NCI-H2107 (cell line): ENCODE results near the gene RNF144A.

Experiments
- DNase-seq: peaks from one replicate; lab custom pipeline; 2025; lab: John Stamatoyannopoulos, UW

Gene RNF144A

DNA sequence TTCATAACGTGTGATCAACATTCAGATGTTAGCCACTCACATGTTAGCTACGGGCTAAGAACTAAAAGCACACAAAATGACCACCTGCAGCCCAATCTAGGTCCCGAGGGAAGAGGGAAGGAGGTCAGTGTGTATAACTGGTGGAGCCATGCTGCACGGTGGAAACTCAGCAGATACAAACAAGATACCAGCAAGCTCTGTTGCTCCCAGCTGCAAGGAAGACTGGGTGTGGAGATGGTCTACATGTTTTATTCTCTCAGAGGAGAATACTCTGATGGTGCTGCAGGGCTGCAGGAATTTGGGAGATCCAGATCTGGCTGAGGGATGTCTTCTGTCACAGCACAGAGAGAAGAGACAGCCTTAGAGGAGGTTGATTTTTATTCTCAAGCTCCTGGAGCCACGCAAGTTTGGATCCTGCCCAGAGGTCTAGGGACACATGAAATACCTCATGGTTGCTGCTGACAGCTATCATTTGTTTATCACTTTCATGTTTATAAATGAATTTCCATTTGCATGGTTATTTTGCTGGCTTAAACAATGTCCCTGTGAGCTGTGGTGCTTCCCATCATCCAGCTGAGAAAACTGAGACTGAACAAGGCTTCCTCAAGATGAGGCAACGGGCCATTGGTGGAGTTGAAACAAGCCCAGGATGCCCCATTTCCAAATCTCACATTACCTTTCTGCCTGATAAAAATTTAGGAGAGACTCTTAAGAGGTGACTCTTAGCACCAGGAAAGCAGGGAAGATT, 30.9 kb downstream of the RNF144A start:
- no peak for DNase-seq

- DNase-seq = no peak
Observed at GRCh38 chr2:6948677-6949351, 31.6 kb downstream of the RNF144A start.

DNA sequence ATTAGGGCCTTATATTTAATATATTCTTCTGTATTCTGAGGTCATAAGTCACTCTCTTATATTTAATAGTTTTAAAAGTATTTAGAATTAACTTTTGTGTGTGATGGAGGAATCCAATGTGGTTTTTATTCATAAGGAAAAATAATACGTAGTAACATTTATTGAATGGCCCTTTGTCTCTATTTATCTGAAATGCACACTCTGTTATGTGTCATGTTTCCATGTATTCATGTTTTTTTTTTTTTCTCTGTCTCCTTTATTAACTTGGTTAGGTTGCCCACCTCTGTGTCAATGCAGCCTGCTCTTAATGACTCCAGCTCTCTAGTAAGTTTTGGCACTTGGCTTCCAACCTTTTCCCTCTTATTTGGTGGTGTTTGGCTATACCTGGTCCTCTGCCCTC, 33.8 kb downstream of the RNF144A start:
- no peak for DNase-seq

DNA sequence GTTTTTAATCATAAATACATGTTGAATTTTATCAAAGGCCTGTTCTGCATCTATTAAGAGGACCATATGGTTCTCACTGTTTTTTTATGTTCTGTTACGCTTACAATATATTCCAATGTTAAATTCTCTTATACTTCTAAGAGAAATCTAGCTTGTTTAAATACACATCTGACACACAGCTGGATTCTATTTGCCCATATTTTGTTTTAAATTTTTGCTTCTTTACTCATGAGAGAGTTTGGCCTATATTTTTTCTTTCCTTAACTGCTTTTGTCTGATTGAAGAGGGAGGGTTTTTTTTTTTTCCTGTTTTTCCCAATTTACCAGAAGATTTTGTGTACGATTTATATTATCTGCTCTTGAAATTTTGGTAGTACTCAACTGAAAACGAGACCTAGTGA, 34.9 kb downstream of the RNF144A start:
- DNase-seq = no peak

DNA sequence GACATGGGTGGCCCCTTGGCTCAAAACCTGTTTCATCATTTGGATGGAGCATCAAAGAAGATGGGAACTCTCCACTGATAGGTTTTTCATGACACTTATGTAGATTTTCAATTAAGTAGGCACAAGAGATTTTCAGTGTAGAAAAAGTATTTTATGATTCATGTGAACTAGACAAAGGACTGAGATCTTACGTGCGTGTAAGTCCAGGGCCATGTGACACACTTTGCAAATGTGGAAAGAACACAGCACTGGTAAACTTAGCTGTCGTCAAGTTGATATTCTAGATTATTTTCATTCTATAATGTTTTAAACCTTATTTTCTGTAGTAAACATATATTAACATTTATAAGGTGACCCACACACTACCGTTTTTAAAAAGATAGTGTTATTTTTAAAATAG, 37.4 kb downstream of the RNF144A start:
- DNase-seq = no peak

DNA sequence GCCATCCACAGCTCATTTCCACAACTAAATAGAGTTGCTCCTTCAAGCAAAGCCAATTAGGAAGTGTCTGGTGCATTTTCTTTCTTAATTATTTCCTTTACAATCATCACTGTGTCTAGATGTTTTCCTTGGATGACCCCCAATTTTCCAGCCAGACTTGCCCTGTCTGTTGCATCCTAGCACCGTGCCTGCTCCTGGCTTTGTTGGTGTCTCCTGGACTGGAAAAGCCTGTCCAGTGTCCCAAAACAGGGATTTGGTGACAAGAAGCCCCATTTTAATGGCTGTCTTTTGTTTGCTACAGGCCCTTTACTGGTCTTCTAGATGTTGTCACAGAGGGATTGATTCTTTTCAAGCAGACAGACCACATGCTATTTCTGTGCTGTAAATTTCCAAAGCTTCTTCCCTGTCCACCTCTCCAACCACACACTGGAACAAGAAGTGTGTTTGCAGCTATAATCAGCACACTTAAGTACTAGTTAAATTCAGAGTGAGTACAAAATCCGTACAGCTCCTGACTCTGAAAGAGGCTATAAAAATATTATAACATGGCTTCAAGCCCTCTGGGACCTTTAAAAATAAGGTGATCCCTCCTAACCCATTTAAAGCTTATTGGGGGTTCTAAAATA, 38.4 kb downstream of the RNF144A start:
- no peak for DNase-seq

GRCh38 chr2:6956566-6956965, 39.4 kb downstream of the RNF144A start:
- no peak for DNase-seq

GRCh38 chr2:6957031-6957714, 40.0 kb downstream of the RNF144A start:
- no peak for DNase-seq

DNA sequence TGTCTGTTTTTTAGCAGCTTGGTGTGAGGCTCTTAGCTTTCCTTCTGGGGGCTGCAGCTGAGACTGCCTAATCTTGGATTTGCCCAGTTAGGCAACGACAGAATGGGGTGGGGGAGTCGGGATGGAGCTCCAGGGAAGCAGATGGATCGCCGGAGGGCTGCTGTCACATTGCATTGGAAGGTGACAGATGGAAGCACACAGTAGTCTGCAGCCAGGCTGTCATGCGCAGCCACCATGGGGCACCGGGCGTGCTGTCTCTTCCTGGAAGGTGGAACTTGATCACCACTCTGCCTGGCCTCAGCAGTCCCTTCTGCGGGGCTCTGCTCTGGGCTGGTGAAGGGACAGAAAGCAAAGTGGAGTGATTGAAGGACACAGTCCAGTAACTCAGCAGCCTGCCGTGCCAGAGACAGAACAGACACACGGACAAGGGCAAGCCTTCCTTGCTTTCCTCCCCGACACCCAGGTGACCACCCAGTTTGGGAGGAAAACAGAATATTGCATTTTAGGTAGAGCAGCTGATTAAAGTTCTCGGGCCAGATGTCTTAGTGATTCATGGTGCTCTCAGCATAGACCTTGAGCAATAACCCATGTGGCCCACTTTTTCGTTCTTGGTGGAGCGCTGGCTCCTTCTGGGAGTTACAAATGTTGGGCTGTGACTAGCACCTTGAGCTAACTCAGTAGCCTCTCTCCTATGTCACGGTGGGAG, 40.9 kb downstream of the RNF144A start:
- DNase-seq = no peak

- no peak for DNase-seq
Observed at GRCh38 chr2:6958616-6959235, 41.5 kb downstream of the RNF144A start.

DNA sequence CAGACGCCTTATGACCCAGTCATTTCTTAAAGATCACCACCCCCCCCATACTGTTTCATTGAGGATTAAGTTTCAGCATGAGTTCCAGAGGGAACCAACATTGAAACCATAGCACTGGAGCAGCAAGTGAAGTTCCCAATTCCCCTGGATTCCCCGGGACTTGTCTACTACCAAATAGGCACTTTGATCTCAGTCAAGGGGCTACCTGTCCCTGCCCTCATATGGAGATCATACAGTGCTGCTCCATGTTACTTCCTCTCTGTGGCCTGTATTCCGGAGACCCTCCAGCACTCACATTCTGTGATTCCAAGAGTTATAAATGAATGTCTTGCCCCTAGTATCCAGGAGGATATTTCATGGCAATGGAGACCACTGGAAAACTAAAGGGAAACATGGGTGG, 42.5 kb downstream of the RNF144A start:
- no peak for DNase-seq

GRCh38 chr2:6960659-6961058, 43.4 kb downstream of the RNF144A start:
- no peak for DNase-seq

DNA sequence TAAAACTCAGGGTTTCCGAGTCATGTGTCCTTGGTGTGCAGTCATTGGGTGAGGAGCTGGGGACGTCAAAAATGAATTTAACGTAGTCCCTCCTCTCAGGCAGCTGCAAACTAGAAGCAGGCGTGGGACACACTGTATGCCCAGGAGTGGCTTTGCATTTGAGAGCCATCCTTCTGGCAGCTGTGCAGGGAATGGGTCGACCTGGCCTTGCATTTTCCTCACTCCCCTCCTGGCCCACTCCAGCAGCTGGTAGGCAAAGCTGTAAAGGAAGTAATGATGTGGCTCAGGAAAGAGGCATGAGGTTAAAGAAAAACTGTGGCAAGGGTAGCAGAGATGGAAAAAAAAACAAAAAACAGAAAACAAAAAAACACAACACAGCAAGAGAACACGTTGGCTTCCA, 46.5 kb downstream of the RNF144A start:
- no peak for DNase-seq

GRCh38 chr2:6965071-6965795, 48.0 kb downstream of the RNF144A start:
- no peak for DNase-seq

DNA sequence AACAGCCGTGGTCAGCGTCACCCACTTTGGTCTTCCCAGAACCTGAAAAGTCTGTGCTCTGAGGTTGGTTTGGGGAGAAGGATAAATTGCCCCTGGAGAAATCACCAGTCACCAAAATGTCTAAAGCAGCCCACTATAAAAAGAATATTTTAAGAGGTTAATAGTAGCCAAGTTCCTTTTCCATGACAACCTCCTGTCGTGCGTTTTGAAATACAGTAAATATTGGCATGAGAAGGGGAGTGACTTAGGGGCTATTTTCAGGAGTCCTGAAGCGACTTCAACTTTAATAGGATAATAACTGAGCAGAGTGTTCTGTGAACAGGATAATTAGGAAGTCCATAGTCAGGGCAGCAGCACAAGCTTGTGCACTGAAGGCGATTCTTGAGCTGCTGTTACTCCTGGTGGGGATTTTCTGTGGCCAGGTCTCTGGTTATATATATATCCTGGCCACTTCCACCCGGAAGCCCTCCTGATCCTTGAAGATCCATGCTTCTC, 49.3 kb downstream of the RNF144A start:
- no peak for DNase-seq

DNA sequence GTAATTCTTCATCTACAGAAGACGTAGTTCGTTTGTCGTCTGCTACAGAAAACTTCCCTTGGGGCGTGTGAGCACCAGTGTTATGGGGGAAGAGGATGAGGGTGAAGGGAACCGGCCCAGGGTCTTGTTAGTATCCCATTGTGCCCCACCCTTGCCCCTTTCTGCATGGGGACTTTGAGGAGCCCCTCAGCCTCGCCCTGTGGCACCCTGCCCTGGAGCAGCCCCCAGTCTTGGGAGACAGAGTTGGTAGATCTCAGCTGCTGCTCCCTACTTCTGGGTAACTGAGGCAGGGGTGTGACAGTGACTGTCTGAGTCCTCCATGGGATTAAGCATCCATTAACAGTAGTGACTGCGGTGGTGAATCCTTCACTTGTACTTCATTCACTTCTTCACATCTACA, 50.1 kb downstream of the RNF144A start:
- no peak for DNase-seq

DNA sequence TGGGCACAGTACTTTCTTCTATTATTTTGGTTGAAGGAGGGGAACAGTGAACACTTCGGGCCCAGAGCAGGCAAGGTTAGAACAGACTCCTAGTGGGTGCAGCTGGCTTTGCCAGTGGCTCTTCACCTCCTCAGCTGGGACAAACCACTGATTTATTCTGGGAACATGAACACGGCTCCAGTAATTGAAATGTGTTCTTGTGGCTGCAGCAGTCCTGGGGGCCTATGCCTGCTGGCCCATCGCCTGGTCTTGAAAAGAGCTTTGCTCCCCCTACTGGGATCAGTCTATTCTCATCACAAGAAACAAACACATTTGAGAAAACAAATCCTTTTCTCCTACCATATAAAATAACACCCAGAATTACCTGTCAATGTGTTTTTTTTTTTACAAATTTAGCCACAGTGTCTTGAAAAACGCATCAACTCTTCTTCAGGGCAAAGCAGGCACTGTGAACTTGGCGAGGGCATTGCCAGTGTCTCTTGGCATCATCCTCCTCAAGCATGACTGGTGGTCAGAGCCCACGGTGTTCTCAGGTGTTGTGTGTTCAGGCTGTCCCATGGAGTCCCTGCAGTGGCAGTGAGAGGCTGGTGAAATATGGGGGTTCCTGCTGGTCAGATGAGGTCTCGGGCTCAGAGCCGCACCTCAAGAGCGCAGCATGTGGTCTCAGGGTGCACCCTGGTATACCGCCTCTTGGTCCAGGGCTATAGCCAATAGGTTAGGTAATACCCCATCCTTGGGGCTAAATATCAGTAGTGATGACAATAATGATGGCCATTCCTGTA, 51.3 kb downstream of the RNF144A start:
- DNase-seq = no peak

GRCh38 chr2:6970551-6970950, 53.3 kb downstream of the RNF144A start:
- DNase-seq = no peak

DNA sequence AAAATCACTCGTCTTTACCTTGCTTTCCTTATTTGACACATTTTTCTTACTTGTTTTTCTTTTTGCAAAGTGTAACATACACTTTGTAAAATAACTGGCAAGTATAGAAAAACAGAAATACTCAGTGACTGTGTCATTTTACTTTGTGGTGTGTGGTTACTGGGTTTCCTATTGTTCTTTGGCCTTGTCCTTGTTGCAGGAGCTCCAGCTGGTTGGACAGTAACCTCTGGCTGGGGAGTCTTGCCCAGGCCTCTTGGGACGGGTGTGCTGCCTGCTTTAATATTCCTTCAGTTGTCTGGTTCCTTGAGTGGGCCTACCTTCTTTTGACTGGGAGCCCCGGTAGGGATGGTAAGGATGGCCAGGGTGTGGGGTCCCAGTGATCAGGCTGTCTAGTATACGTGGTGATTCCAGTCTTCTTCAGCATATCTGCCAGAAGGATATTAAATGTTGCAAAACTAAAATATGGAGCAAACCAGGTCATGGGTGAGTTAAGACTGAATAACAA, 53.8 kb downstream of the RNF144A start:
- no peak for DNase-seq

GRCh38 chr2:6971502-6971901, 54.3 kb downstream of the RNF144A start:
- DNase-seq = no peak
